Endothelial cell of umbilical vein (primary cell): Measurements from ENCODE around the gene GAS2L3. TPM values are rescaled to one million over a fixed set of nuclear protein-coding genes. Genes with fewer than 3 reads are reported as not detected.

Experiments used
- BruUV-seq: library from RNA; stranded (reverse); fragments of 400-500 nt; replicated peaks from 2 replicates; lab custom pipeline; 2021; lab: Mats Ljungman, UMichigan
- CTCF ChIA-PET: fragments of 300-600, 350-600 bp; sonication (Branson Sonifier 250); formaldehyde crosslinking; loops from one replicate; lab custom pipeline; 2021; ENCODE audit warnings: antibody characterized with exemption, inconsistent platforms; lab: Charles Lee
- POLR2A ChIA-PET: fragments of 300-600, 350-600 bp; sonication (Branson Sonifier 250); formaldehyde crosslinking; loops from one replicate; lab custom pipeline; 2021; ENCODE audit warnings: antibody characterized with exemption, inconsistent platforms; lab: Charles Lee
- DNase-seq: peaks from one replicate; pipeline ENCODE4 v3.0.0-alpha.2; 2011; ENCODE audit warnings: low read depth, low spot score
- FAIRE-seq: peaks from 2 replicates; lab custom pipeline; 2011; peaks lifted over from hg19 to GRCh38; lab: Jason Lieb, UNC
- H2AFZ ChIP-seq: 2 replicates; pipeline ENCODE4 v1.6.0; 2012; ENCODE audit warnings: low read depth, low read length, control low read depth, inconsistent platforms
- H3K27ac ChIP-seq: 2 replicates; pipeline ENCODE4 v1.5.1; 2011; ENCODE audit warnings: low read depth, mild to moderate bottlenecking, control low read depth, low read length, moderate library complexity; ENCODE audit not compliant: insufficient read depth
- H3K27me3 ChIP-seq, 2 experiments: 2 replicates each; pipeline versions ENCODE4 v1.6.0 to v1.6.1; 2011; ENCODE audit warnings: low read length in 2 of 2, mixed read lengths in 1 of 2; ENCODE audit not compliant: control insufficient read depth in 2 of 2, insufficient read depth in 2 of 2
- H3K36me3 ChIP-seq, 2 experiments: 2 replicates in 1 of 2; 3 replicates in 1 of 2; pipeline ENCODE4 v1.5.1; 2011; ENCODE audit warnings: low read length in 2 of 2, mild to moderate bottlenecking in 1 of 2, moderate library complexity in 1 of 2; ENCODE audit not compliant: control insufficient read depth in 2 of 2, insufficient read depth in 2 of 2; ENCODE audit errors: extremely low read depth in 1 of 2
- H3K4me1 ChIP-seq: 3 replicates; pipeline ENCODE4 v1.5.1; 2011; ENCODE audit warnings: mild to moderate bottlenecking, low read length; ENCODE audit not compliant: control insufficient read depth, insufficient read depth; ENCODE audit errors: extremely low read depth
- H3K4me2 ChIP-seq: 2 replicates; pipeline ENCODE4 v1.6.1; 2011; ENCODE audit warnings: low read length, control low read depth, mixed read lengths; ENCODE audit not compliant: insufficient read depth
- H3K4me3 ChIP-seq, 3 experiments: fragments of 200-600 bp in 1 of 3; sonication (generic), shearing (Covaris generic) in 1 of 3; replicated peaks in 1 of 3; 2 replicates each; pipeline ENCODE4 v1.5.1; 2011 to 2016; ENCODE audit warnings: control low read depth in 3 of 3, low read length in 3 of 3, mild to moderate bottlenecking in 2 of 3, inconsistent platforms in 1 of 3, low read depth in 1 of 3, moderate library complexity in 1 of 3; ENCODE audit not compliant: insufficient read depth in 1 of 3
- H3K79me2 ChIP-seq: 2 replicates; pipeline ENCODE4 v1.6.0; 2012; ENCODE audit warnings: low read length, inconsistent platforms; ENCODE audit not compliant: control insufficient read depth, insufficient read depth
- H3K9ac ChIP-seq: replicated peaks from 2 replicates; pipeline ENCODE3; 2011; ENCODE audit warnings: low read length, control low read depth; ENCODE audit not compliant: insufficient read depth; ENCODE audit errors: extremely low read depth
- H3K9me1 ChIP-seq: replicated peaks from 3 replicates; pipeline ENCODE4 v1.6.0; 2011; ENCODE audit warnings: mild to moderate bottlenecking, low read length; ENCODE audit not compliant: control insufficient read depth, insufficient read depth; ENCODE audit errors: extremely low read depth
- H3K9me3 ChIP-seq: replicated peaks from 2 replicates; pipeline ENCODE4 v1.5.1; 2012; ENCODE audit warnings: low read length, inconsistent platforms; ENCODE audit not compliant: control insufficient read depth, insufficient read depth
- H4K20me1 ChIP-seq: replicated peaks from 2 replicates; pipeline ENCODE3; 2011; ENCODE audit warnings: mild to moderate bottlenecking, low read length; ENCODE audit not compliant: control insufficient read depth, insufficient read depth; ENCODE audit errors: extremely low read depth
- CTCF ChIP-seq, 2 donors: IDR thresholded peaks; 1 replicate in 1 of 2; 2 replicates in 1 of 2; pipeline ENCODE4 v1.5.1; 2011; ENCODE audit warnings: low read length in 2 of 2, mild to moderate bottlenecking in 2 of 2, moderate library complexity in 2 of 2, control low read depth in 1 of 2, inconsistent platforms in 1 of 2, low read depth in 1 of 2; ENCODE audit not compliant: insufficient read depth in 1 of 2; ENCODE audit errors: extremely low read depth in 1 of 2
- EZH2 ChIP-seq: IDR thresholded peaks from 2 replicates; pipeline ENCODE4 v1.6.1; 2012; ENCODE audit warnings: borderline replicate concordance, low read depth, mild to moderate bottlenecking, moderate library complexity, low read length, inconsistent platforms; ENCODE audit not compliant: severe bottlenecking
- FOS ChIP-seq: IDR thresholded peaks from 2 replicates; pipeline ENCODE4 v1.6.1; 2011; ENCODE audit warnings: mild to moderate bottlenecking, low read length, moderate library complexity, borderline replicate concordance; ENCODE audit not compliant: insufficient read depth
- GATA2 ChIP-seq: IDR thresholded peaks from 2 replicates; pipeline ENCODE4 v1.7.0; 2011; ENCODE audit warnings: low read depth, mild to moderate bottlenecking, moderate library complexity, mixed read lengths, low read length; ENCODE audit not compliant: insufficient read length, insufficient read depth
- JUN ChIP-seq: IDR thresholded peaks from 2 replicates; pipeline ENCODE4 v1.6.1; 2011; ENCODE audit warnings: borderline replicate concordance, low read depth; ENCODE audit not compliant: insufficient read length, insufficient read depth
- MYC ChIP-seq: IDR thresholded peaks from one replicate; pipeline ENCODE4 v1.6.1; 2011; ENCODE audit warnings: mild to moderate bottlenecking, low read depth, low read length
- POLR2A ChIP-seq: IDR thresholded peaks from 2 replicates; pipeline ENCODE4 v1.6.1; 2012; ENCODE audit warnings: low read depth, mild to moderate bottlenecking, control low read depth, low read length
- POLR2AphosphoS5 ChIP-seq: IDR thresholded peaks from 2 replicates; pipeline ENCODE4 v1.6.1; 2012; ENCODE audit warnings: low read depth, mild to moderate bottlenecking, control low read depth, low read length, moderate library complexity; ENCODE audit not compliant: insufficient read depth
- dilution Hi-C: fragments of 300-500 bp; cut with MboI; formaldehyde crosslinking; loops from one replicate; pipeline ENCODE4 v1.15.0; 2019; ENCODE audit warnings: low sequenced_read_pairs; ENCODE audit not compliant: extremely low pct_ligation_motif_present
- intact Hi-C: fragments of 100-400 bp; cut with micrococcal nuclease; formaldehyde crosslinking; loops from one replicate; pipeline ENCODE4 v1.10.0; 2022
- polyA plus RNA-seq, 4 experiments: library from polyadenylated mRNA; depleted of rRNA in 3 of 4; stranded (reverse) in 3 of 4; unstranded in 1 of 4; fragments of >200 nt; gene quantifications; 2 replicates each; pipeline versions ENCODE4 v1.2.1 to v1.2.3, GENCODE V29; 2011 to 2012; ENCODE audit warnings: missing spikeins in 1 of 4
- total RNA-seq: library from RNA; stranded (reverse); gene quantifications from 2 replicates; pipeline ENCODE4 v1.2.3, GENCODE V29; 2021
- TF ChIP-seq, protein P1 (sequence below): IDR thresholded peaks from 2 replicates; pipeline ENCODE4 v1.6.1; 2011; ENCODE audit not compliant: insufficient read depth, insufficient read length

Gene GAS2L3
- total and polyA plus RNA-seq, 2 donors (not counting 3 experiments of a cell fraction or from before 2014, with no cell fraction given) = 6.5 to 47.1 TPM

DNA sequence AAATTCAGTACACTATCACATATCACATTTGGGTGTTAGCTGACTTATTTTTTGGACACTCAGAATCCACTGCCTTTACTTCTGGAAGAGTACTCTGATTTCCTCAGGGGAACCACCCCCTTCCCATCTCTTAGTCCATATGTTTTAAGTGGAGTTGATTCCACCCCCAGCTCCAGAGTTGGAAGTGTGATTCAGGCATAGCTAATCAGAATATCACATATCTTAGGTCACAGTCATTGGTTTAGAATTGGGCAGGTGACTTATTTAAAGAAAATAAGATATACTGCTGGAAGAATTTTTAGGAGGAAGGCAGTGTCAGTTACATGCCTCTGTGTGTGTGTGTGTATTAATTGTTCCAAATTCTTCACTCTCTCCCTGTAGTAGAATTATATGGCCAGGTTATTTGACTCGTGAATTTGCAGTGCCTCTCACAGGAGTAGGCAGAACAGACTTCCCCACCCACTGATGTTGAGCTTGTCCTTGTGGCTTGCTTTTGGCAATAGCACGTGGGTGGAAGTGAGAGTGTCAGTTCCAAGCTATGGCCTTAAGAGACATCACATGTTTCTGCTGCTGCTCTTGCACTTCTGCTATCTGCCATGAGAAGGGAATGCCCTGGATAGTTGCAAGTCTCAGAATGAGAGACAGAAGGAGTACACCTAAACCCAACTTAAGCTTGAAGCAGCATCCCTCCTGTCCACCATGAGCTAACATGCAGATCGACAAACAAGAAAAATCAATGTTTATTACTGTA is 6.4 kb upstream of the GAS2L3 start:
- Histone ChIP-seq H3K27ac (no peak overlapping the region), H3K4me3 (no peak overlapping the region), H2AFZ (no peak overlapping the region), H3K4me1 (peaks cover 18% of the 10 kb centered on the region), H3K9me1 (no peaks in the 10 kb centered on the region), H3K27me3 (peaks cover 5 to 13% of the 10 kb centered on the region in 2 experiments), H3K9ac (no peak overlapping the region), H3K79me2 (no peaks in the 10 kb centered on the region), H3K9me3 (no peaks in the 10 kb centered on the region), H3K4me2 (no peak overlapping the region), H3K36me3 (no peaks in the 10 kb centered on the region), H4K20me1 (no peaks in the 10 kb centered on the region)
- FAIRE-seq (no peak), DNase-seq (no peak)
- TF ChIP-seq MYC (no peak), GATA2 (no peak), POLR2AphosphoS5 (no peak), JUN (no peak), FOS (no peak), EZH2 (no peak), POLR2A (no peak), CTCF (IDR thresholded peaks at IDR 0.05; ENCODE audit: extremely low read depth in 1 of 2, insufficient read depth in 1 of 2, low read depth in 1 of 2, low read length in 2 of 2) (no peak)
- TF ChIP-seq, protein P1, sequence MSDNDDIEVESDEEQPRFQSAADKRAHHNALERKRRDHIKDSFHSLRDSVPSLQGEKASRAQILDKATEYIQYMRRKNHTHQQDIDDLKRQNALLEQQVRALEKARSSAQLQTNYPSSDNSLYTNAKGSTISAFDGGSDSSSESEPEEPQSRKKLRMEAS = no peak
- dilution Hi-C loops (no loop called here), intact Hi-C loops (no loop called here)
- no TSS peak for BruUV-seq
- CTCF ChIA-PET = interaction anchor here (2.2 kb wide), 1 partner anchor 12 kb away, joined by 9 read pairs; no protein-coding TSS in a partner anchor
- POLR2A ChIA-PET = no interaction called here
